ENCODE measurements around the gene ALK.

DNA sequence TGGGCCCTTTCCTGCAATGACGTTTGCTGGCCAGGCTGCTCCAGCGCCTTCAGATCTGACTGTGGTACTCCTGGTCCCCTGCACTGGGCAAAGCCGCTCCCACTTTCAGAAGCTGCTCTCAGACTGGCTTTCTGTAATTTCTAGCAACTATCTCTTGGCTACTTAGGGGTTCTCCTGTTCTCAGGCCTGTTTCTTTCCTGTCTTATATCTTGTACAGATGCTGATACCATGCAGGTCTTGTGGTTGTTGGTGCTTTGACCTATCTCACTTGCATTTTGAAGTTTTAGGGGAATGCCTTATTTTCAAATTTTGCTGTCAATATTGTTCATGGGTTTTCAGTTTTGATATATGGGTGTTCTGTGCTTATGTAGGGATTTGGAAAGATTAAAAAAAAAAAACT is 660.4 kb downstream of the ALK start:
- TF ChIP-seq, protein P1, sequence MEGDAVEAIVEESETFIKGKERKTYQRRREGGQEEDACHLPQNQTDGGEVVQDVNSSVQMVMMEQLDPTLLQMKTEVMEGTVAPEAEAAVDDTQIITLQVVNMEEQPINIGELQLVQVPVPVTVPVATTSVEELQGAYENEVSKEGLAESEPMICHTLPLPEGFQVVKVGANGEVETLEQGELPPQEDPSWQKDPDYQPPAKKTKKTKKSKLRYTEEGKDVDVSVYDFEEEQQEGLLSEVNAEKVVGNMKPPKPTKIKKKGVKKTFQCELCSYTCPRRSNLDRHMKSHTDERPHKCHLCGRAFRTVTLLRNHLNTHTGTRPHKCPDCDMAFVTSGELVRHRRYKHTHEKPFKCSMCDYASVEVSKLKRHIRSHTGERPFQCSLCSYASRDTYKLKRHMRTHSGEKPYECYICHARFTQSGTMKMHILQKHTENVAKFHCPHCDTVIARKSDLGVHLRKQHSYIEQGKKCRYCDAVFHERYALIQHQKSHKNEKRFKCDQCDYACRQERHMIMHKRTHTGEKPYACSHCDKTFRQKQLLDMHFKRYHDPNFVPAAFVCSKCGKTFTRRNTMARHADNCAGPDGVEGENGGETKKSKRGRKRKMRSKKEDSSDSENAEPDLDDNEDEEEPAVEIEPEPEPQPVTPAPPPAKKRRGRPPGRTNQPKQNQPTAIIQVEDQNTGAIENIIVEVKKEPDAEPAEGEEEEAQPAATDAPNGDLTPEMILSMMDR (IDR thresholded peaks at IDR 0.05), result no peak
- TF ChIP-seq EZH2 (IDR thresholded peaks at IDR 0.05; ENCODE audit: borderline replicate concordance, insufficient read depth, low read depth, low read length, poor library complexity, severe bottlenecking), result no peak
